SU-DHL-6 (cell line): ENCODE data around the gene QKI.

ENCODE experiments used
- EZH2phosphoT487 ChIP-seq: fragments of 200-600 bp; sonication (generic), shearing (Covaris generic); conservative IDR thresholded peaks from 2 replicates; pipeline ENCODE4 v1.6.1; 2018; ENCODE audit warnings: mild to moderate bottlenecking, antibody characterized with exemption, low read length, moderate library complexity, mixed read lengths
- TF ChIP-seq, protein P1 (sequence below): fragments of 200-600 bp; sonication (generic); IDR thresholded peaks from one replicate; pipeline ENCODE4 v1.5.1; 2017; ENCODE audit warnings: antibody characterized with exemption, mild to moderate bottlenecking, low read length, moderate library complexity; ENCODE audit not compliant: insufficient read depth, poor library complexity, severe bottlenecking

GRCh38 chr6:163406830-163407229 lies 7.7 kb upstream of the QKI start:
- TF ChIP-seq, protein P1, sequence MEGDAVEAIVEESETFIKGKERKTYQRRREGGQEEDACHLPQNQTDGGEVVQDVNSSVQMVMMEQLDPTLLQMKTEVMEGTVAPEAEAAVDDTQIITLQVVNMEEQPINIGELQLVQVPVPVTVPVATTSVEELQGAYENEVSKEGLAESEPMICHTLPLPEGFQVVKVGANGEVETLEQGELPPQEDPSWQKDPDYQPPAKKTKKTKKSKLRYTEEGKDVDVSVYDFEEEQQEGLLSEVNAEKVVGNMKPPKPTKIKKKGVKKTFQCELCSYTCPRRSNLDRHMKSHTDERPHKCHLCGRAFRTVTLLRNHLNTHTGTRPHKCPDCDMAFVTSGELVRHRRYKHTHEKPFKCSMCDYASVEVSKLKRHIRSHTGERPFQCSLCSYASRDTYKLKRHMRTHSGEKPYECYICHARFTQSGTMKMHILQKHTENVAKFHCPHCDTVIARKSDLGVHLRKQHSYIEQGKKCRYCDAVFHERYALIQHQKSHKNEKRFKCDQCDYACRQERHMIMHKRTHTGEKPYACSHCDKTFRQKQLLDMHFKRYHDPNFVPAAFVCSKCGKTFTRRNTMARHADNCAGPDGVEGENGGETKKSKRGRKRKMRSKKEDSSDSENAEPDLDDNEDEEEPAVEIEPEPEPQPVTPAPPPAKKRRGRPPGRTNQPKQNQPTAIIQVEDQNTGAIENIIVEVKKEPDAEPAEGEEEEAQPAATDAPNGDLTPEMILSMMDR, result no peak
- TF ChIP-seq EZH2phosphoT487, result no peak
